ENCODE measurements around the gene XIRP2.

Gene XIRP2

GRCh38 chr2:166942377-166942776 is 54.1 kb downstream of the XIRP2 start:
- TF ChIP-seq CTCF (IDR thresholded peaks at IDR 0.05; ENCODE audit: insufficient read depth, low read length, poor library complexity, severe bottlenecking), result no peak

GRCh38 chr2:166944909-166945308 is 56.6 kb downstream of the XIRP2 start:
- Histone ChIP-seq H3K36me3 (ENCODE audit: control insufficient read depth, insufficient read depth, low read length) (no peaks in the 10 kb centered on the region), H3K27me3 (replicated peaks; ENCODE audit: control insufficient read depth, insufficient read depth, low read length) (no peaks in the 10 kb centered on the region), H3K4me3 (replicated peaks; ENCODE audit: low read depth, low read length) (no peak overlapping the region)
- no peak for DNase-seq (ENCODE audit: extremely low read depth, insufficient read length)
- TF ChIP-seq CTCF (IDR thresholded peaks at IDR 0.05; ENCODE audit: insufficient read depth, low read length, poor library complexity, severe bottlenecking), result no peak

More at GRCh38 chr2:166942377-166942776, 54.1 kb downstream of the XIRP2 start:
- no peaks in the 10 kb centered on the region for H3K27me3 ChIP-seq (replicated peaks; ENCODE audit: control insufficient read depth, insufficient read depth, low read length)
- H3K4me3 ChIP-seq (replicated peaks; ENCODE audit: low read depth, low read length), result no peak overlapping the region
- no peak for DNase-seq (ENCODE audit: extremely low read depth, insufficient read length)
- H3K36me3 ChIP-seq (ENCODE audit: control insufficient read depth, insufficient read depth, low read length), result no peaks in the 10 kb centered on the region

- no peak for DNase-seq (ENCODE audit: extremely low read depth, insufficient read length)
- H3K27me3 ChIP-seq (replicated peaks; ENCODE audit: control insufficient read depth, insufficient read depth, low read length), result no peaks in the 10 kb centered on the region
Observed at GRCh38 chr2:166957686-166958085, 69.4 kb downstream of the XIRP2 start.

GRCh38 chr2:166958986-166959481 is 70.8 kb downstream of the XIRP2 start:
- H3K36me3 ChIP-seq (ENCODE audit: control insufficient read depth, insufficient read depth, low read length), result no peaks in the 10 kb centered on the region
- no peak for TF ChIP-seq CTCF (IDR thresholded peaks at IDR 0.05; ENCODE audit: insufficient read depth, low read length, poor library complexity, severe bottlenecking)
- no peak overlapping the region for H3K4me3 ChIP-seq (replicated peaks; ENCODE audit: low read depth, low read length)
- H3K27me3 ChIP-seq (replicated peaks; ENCODE audit: control insufficient read depth, insufficient read depth, low read length), result no peaks in the 10 kb centered on the region
- DNase-seq (ENCODE audit: extremely low read depth, insufficient read length), result no peak

More at GRCh38 chr2:166957686-166958085, 69.4 kb downstream of the XIRP2 start:
- H3K36me3 ChIP-seq (ENCODE audit: control insufficient read depth, insufficient read depth, low read length), result no peaks in the 10 kb centered on the region
- H3K4me3 ChIP-seq (replicated peaks; ENCODE audit: low read depth, low read length), result no peak overlapping the region
- TF ChIP-seq CTCF (IDR thresholded peaks at IDR 0.05; ENCODE audit: insufficient read depth, low read length, poor library complexity, severe bottlenecking), result no peak

- Histone ChIP-seq H3K36me3 (ENCODE audit: control insufficient read depth, insufficient read depth, low read length) (no peaks in the 10 kb centered on the region), H3K27me3 (replicated peaks; ENCODE audit: control insufficient read depth, insufficient read depth, low read length) (no peaks in the 10 kb centered on the region), H3K4me3 (replicated peaks; ENCODE audit: low read depth, low read length) (no peak overlapping the region)
- DNase-seq (ENCODE audit: extremely low read depth, insufficient read length), result no peak
- no peak for TF ChIP-seq CTCF (IDR thresholded peaks at IDR 0.05; ENCODE audit: insufficient read depth, low read length, poor library complexity, severe bottlenecking)
Observed at GRCh38 chr2:166959556-166959955, 71.3 kb downstream of the XIRP2 start.

GRCh38 chr2:166960702-166961270 is 72.5 kb downstream of the XIRP2 start:
- Histone ChIP-seq H3K4me3 (replicated peaks; ENCODE audit: low read depth, low read length) (no peak overlapping the region), H3K27me3 (replicated peaks; ENCODE audit: control insufficient read depth, insufficient read depth, low read length) (no peaks in the 10 kb centered on the region), H3K36me3 (ENCODE audit: control insufficient read depth, insufficient read depth, low read length) (no peaks in the 10 kb centered on the region)
- DNase-seq (ENCODE audit: extremely low read depth, insufficient read length), result no peak
- TF ChIP-seq CTCF (IDR thresholded peaks at IDR 0.05; ENCODE audit: insufficient read depth, low read length, poor library complexity, severe bottlenecking), result no peak
